ENCODE data around the gene NSD2. TPM values are rescaled to one million over a fixed set of nuclear protein-coding genes. Genes with fewer than 3 reads are reported as not detected.

The NSD2 gene
- total and polyA plus RNA-seq, 9 of the 15 experiments (the other 6 are each of a cell fraction or from before 2014, with no cell fraction given), result 6.4 to 126 (median 58.8) TPM

DNA sequence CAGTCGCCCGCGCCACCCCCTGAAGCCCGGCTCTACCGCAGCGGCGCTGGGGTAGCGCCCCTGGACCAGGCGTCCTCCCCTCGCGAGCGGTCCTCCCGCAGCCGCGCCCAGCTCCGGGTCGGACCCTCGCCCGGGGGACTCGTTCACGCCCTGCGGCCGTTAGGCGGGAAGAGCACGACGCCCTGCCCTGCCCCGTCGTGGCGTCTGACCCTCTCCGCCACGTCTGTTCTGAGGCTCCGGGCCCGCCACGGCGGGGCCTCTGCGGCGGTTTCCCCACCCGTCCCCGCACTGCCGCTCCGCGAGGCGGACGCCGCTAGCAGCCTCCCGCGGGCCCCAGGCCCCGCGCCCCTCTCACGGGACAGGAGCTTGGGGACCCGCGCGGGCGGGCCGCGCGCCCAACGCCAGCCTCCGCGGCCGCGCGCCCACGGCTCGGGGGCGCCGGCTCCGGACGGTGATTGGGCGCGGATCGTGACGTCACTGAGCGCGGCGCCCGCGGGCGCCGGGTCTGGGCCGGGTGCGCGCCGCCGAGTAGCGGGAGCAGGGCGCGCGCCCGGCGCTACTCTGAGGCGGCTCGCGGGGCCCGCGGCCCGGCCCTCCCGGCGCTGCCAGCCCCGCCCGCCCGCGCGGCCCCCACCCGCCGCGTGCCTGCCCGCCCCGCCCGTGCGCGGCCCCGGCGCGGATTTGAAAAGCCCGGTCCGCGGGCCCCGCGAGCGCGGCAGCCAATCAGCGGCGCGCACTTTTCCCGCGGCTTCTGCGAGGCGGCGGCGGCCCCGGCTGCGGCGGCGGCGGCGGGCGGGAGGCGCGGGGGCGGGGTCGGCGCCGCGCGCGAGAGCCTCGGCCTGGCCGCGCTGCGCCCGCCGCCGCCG is at the start of gene NSD2 (continued):
- TF ChIP-seq, protein P1, sequence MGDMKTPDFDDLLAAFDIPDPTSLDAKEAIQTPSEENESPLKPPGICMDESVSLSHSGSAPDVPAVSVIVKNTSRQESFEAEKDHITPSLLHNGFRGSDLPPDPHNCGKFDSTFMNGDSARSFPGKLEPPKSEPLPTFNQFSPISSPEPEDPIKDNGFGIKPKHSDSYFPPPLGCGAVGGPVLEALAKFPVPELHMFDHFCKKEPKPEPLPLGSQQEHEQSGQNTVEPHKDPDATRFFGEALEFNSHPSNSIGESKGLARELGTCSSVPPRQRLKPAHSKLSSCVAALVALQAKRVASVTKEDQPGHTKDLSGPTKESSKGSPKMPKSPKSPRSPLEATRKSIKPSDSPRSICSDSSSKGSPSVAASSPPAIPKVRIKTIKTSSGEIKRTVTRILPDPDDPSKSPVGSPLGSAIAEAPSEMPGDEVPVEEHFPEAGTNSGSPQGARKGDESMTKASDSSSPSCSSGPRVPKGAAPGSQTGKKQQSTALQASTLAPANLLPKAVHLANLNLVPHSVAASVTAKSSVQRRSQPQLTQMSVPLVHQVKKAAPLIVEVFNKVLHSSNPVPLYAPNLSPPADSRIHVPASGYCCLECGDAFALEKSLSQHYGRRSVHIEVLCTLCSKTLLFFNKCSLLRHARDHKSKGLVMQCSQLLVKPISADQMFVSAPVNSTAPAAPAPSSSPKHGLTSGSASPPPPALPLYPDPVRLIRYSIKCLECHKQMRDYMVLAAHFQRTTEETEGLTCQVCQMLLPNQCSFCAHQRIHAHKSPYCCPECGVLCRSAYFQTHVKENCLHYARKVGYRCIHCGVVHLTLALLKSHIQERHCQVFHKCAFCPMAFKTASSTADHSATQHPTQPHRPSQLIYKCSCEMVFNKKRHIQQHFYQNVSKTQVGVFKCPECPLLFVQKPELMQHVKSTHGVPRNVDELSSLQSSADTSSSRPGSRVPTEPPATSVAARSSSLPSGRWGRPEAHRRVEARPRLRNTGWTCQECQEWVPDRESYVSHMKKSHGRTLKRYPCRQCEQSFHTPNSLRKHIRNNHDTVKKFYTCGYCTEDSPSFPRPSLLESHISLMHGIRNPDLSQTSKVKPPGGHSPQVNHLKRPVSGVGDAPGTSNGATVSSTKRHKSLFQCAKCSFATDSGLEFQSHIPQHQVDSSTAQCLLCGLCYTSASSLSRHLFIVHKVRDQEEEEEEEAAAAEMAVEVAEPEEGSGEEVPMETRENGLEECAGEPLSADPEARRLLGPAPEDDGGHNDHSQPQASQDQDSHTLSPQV (IDR thresholded peaks at IDR 0.05), result peak; percentile 91
- TF ChIP-seq, protein P2, sequence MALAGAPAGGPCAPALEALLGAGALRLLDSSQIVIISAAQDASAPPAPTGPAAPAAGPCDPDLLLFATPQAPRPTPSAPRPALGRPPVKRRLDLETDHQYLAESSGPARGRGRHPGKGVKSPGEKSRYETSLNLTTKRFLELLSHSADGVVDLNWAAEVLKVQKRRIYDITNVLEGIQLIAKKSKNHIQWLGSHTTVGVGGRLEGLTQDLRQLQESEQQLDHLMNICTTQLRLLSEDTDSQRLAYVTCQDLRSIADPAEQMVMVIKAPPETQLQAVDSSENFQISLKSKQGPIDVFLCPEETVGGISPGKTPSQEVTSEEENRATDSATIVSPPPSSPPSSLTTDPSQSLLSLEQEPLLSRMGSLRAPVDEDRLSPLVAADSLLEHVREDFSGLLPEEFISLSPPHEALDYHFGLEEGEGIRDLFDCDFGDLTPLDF (CRISPR knock-in tag; IDR thresholded peaks at IDR 0.05), result no peak; the same call in 1 of the 2 replicates
- TF ChIP-seq MAZ (CRISPR knock-in tag; conservative IDR thresholded peaks at IDR 0.05 in 1 of 2, IDR thresholded peaks at IDR 0.05 in 1 of 2), result peak; percentile 70 to 93
- TF ChIP-seq STAG1 (CRISPR knock-in tag; IDR thresholded peaks at IDR 0.05; ENCODE audit: borderline replicate concordance), result 0 out of 2 replicates have a peak, but pooled peaks have one; percentile 26
- TF ChIP-seq TEAD2 (tag; IDR thresholded peaks at IDR 0.05), result no peak
- peak; percentile 72; the same call in 1 of the 2 replicates for TF ChIP-seq ZNF232 (CRISPR knock-in tag; IDR thresholded peaks at IDR 0.05)
- TF ChIP-seq SOX6 (IDR thresholded peaks at IDR 0.05), result 0 out of 2 replicates have a peak, but pooled peaks have one; percentile 17
- TF ChIP-seq GTF2E2 (tag; IDR thresholded peaks at IDR 0.05), result peak; percentile 62; the same call in 1 of the 2 replicates
- TF ChIP-seq, protein P3, sequence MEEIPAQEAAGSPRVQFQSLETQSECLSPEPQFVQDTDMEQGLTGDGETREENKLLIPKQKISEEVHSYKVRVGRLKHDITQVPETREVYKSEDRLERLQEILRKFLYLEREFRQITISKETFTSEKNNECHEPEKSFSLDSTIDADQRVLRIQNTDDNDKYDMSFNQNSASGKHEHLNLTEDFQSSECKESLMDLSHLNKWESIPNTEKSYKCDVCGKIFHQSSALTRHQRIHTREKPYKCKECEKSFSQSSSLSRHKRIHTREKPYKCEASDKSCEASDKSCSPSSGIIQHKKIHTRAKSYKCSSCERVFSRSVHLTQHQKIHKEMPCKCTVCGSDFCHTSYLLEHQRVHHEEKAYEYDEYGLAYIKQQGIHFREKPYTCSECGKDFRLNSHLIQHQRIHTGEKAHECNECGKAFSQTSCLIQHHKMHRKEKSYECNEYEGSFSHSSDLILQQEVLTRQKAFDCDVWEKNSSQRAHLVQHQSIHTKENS (CRISPR knock-in tag; IDR thresholded peaks at IDR 0.05), result no peak
- TF ChIP-seq NCOA4 (IDR thresholded peaks at IDR 0.05; ENCODE audit: partially characterized antibody), result no peak
- TF ChIP-seq, protein P4, sequence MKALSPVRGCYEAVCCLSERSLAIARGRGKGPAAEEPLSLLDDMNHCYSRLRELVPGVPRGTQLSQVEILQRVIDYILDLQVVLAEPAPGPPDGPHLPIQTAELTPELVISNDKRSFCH (CRISPR knock-in tag; IDR thresholded peaks at IDR 0.05), result no peak
- TF ChIP-seq, protein P4 (tag; IDR thresholded peaks at IDR 0.05), result peak; percentile 88; the same call in 1 of the 2 replicates
- TF ChIP-seq NFE2L1 (tag; IDR thresholded peaks at IDR 0.05; ENCODE audit: borderline replicate concordance, low read depth), result no peak
- TF ChIP-seq ZBTB7A (IDR thresholded peaks at IDR 0.05; ENCODE audit: borderline replicate concordance, control insufficient read depth, low read depth, low read length), result peak; percentile 74
- TF ChIP-seq DACH1 (IDR thresholded peaks at IDR 0.05; ENCODE audit: partially characterized antibody), result no peak
- TF ChIP-seq, protein P5, sequence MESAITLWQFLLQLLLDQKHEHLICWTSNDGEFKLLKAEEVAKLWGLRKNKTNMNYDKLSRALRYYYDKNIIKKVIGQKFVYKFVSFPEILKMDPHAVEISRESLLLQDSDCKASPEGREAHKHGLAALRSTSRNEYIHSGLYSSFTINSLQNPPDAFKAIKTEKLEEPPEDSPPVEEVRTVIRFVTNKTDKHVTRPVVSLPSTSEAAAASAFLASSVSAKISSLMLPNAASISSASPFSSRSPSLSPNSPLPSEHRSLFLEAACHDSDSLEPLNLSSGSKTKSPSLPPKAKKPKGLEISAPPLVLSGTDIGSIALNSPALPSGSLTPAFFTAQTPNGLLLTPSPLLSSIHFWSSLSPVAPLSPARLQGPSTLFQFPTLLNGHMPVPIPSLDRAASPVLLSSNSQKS (CRISPR knock-in tag; IDR thresholded peaks at IDR 0.05), result 0 out of 2 replicates have a peak, but pooled peaks have one; percentile 37
- TF ChIP-seq, protein P6, sequence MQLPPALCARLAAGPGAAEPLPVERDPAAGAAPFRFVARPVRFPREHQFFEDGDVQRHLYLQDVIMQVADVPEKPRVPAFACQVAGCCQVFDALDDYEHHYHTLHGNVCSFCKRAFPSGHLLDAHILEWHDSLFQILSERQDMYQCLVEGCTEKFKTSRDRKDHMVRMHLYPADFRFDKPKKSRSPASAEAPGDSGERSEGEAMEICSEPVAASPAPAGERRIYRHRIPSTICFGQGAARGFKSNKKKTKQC (CRISPR knock-in tag; IDR thresholded peaks at IDR 0.05), result peak; percentile 96

All from K562 (cell line).